Thyroid gland (tissue), 4 donors: ENCODE measurements around the gene MTIF3. TPM values are rescaled to one million over a fixed set of nuclear protein-coding genes. Genes with fewer than 3 reads are reported as not detected.

Experiments
- DNase-seq, 2 donors: peaks; one replicate each; pipeline ENCODE4 v3.0.0-alpha.2; 2019
- H3K27ac ChIP-seq, 3 donors: fragments of 200-600 bp; sonication (generic); 1 replicate in 2 of 3; 2 replicates in 1 of 3; pipeline ENCODE4 v1.5.1; 2016 to 2019; ENCODE audit warnings: mild to moderate bottlenecking in 1 of 3, moderate library complexity in 1 of 3
- H3K27me3 ChIP-seq: fragments of 200-600 bp; sonication (generic); one replicate; pipeline ENCODE4 v1.5.1; 2019
- H3K36me3 ChIP-seq, 2 donors: fragments of 200-600 bp; sonication (generic); one replicate each; pipeline ENCODE4 v1.5.1; 2016 to 2019
- H3K4me1 ChIP-seq, 2 donors: fragments of 200-600 bp; sonication (generic); one replicate each; pipeline ENCODE4 v1.5.1; 2017 to 2019
- H3K4me3 ChIP-seq, 3 donors: fragments of 200-600 bp; sonication (generic); replicated peaks in 1 of 3; 1 replicate in 2 of 3; 2 replicates in 1 of 3; pipeline ENCODE4 v1.5.1; 2016; ENCODE audit warnings: mild to moderate bottlenecking in 1 of 3
- H3K9me3 ChIP-seq: fragments of 200-600 bp; sonication (generic); one replicate; pipeline ENCODE4 v1.5.1; 2017
- POLR2A ChIP-seq, 2 donors: fragments of 450-650 bp; IDR thresholded peaks; one replicate each; pipeline ENCODE4 v1.6.1; 2017; ENCODE audit warnings: antibody characterized with exemption in 2 of 2, mild to moderate bottlenecking in 2 of 2, moderate library complexity in 1 of 2
- WGBS, 2 donors: methylation state at CpG; one replicate each; pipeline ENCODE4 v1.1.5; 2017; 5-methylcytosine and 5-hydroxymethylcytosine counted together
- intact Hi-C: fragments of 100-400 bp; cut with DNase I; formaldehyde crosslinking; loops from one replicate; pipeline ENCODE4 v1.15.1; 2023
- total RNA-seq, 4 donors: library from RNA; depleted of rRNA; stranded (reverse); fragments of >200 nt; gene quantifications; one replicate each; pipeline ENCODE4 v1.2.3, GENCODE V29; 2016
- TF ChIP-seq, protein P1 (sequence below), 6 experiments: fragments of 200-600 bp in 3 of 6; fragments of 450-650 bp in 3 of 6; sonication (generic) in 3 of 6; IDR thresholded peaks; one replicate each; pipeline ENCODE4 v1.5.1; 2016 to 2019; ENCODE audit warnings: antibody characterized with exemption in 6 of 6, mild to moderate bottlenecking in 2 of 6, inconsistent platforms in 1 of 6, moderate library complexity in 1 of 6

Gene MTIF3
- total RNA-seq, 4 donors from 2014 or later: 36.4 to 68.2 (median 54.8) TPM

DNA sequence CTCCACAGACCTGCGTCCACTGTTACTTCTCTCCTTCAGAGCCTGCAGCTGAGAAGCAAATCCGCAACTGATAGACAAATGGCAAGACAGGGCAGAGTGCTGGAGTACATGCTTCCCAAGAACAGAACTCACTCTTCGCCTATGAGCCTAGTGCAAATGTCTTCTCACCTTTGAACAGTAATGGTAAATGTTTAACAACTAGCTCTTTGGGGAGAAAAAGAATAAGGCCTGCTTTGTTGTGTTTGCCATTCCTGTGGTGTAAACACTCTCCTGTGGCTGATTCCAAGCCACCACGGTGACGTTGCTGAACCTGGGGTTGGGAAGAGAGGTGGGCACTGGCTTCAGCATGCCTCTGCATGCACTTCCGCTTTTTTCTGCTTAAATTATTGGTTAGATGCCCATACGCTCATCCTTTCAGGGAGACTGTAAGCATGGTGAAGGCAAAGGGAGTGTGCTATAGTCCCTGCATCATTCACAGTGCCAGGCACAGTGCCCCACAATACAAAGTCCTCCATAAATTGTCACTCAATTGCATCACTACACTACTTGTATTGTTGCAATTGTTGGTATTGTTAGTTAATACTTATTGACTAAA is 54.0 kb downstream of the MTIF3 start:
- DNase-seq: no peak
- H3K27ac ChIP-seq: no peak overlapping the region
- H3K9me3 ChIP-seq: no peaks in the 10 kb centered on the region
- 78 to 79% methylated on average over 7 of the region's 7 CpGs for WGBS, 2 donors
- intact Hi-C loops: no loop called here
- no peaks in the 10 kb centered on the region for H3K36me3 ChIP-seq
- no peak overlapping the region for H3K4me3 ChIP-seq
- TF ChIP-seq POLR2A (IDR thresholded peaks at IDR 0.05): no peak
- TF ChIP-seq, protein P1, sequence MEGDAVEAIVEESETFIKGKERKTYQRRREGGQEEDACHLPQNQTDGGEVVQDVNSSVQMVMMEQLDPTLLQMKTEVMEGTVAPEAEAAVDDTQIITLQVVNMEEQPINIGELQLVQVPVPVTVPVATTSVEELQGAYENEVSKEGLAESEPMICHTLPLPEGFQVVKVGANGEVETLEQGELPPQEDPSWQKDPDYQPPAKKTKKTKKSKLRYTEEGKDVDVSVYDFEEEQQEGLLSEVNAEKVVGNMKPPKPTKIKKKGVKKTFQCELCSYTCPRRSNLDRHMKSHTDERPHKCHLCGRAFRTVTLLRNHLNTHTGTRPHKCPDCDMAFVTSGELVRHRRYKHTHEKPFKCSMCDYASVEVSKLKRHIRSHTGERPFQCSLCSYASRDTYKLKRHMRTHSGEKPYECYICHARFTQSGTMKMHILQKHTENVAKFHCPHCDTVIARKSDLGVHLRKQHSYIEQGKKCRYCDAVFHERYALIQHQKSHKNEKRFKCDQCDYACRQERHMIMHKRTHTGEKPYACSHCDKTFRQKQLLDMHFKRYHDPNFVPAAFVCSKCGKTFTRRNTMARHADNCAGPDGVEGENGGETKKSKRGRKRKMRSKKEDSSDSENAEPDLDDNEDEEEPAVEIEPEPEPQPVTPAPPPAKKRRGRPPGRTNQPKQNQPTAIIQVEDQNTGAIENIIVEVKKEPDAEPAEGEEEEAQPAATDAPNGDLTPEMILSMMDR (IDR thresholded peaks at IDR 0.05): no peak
- H3K4me1 ChIP-seq: no peaks in the 10 kb centered on the region
- no peaks in the 10 kb centered on the region for H3K27me3 ChIP-seq

- no peaks in the 10 kb centered on the region for H3K36me3 ChIP-seq
- H3K4me3 ChIP-seq: no peak overlapping the region
- no peaks in the 10 kb centered on the region for H3K9me3 ChIP-seq
- TF ChIP-seq, protein P1 (IDR thresholded peaks at IDR 0.05): no peak
- no peak for TF ChIP-seq POLR2A (IDR thresholded peaks at IDR 0.05)
- peaks cover 1 to 4% of the 10 kb centered on the region in 2 donors for H3K4me1 ChIP-seq
- H3K27me3 ChIP-seq: no peaks in the 10 kb centered on the region
- whole genome bisulfite sequencing, 2 donors: 68 to 75% methylated on average over 14 of the region's 14 CpGs
- no peak overlapping the region for H3K27ac ChIP-seq
- no peak for DNase-seq
- intact Hi-C loops: no loop called here
These were observed 55.3 kb downstream of the MTIF3 start for GRCh38 chr13:27395007-27395510.

GRCh38 chr13:27393101-27393500 is 57.3 kb downstream of the MTIF3 start:
- intact Hi-C loops: no loop called here
- 72 to 84% methylated on average over 4 of the region's 4 CpGs for WGBS, 2 donors
- Histone ChIP-seq H3K9me3 (no peaks in the 10 kb centered on the region), H3K36me3 (no peaks in the 10 kb centered on the region), H3K27ac (no peak overlapping the region), H3K4me1 (peaks cover 3 to 4% of the 10 kb centered on the region in 2 donors), H3K27me3 (no peaks in the 10 kb centered on the region), H3K4me3 (no peak overlapping the region)
- no peak for DNase-seq
- TF ChIP-seq, protein P1 (IDR thresholded peaks at IDR 0.05): no peak
- TF ChIP-seq POLR2A (IDR thresholded peaks at IDR 0.05): no peak

DNA sequence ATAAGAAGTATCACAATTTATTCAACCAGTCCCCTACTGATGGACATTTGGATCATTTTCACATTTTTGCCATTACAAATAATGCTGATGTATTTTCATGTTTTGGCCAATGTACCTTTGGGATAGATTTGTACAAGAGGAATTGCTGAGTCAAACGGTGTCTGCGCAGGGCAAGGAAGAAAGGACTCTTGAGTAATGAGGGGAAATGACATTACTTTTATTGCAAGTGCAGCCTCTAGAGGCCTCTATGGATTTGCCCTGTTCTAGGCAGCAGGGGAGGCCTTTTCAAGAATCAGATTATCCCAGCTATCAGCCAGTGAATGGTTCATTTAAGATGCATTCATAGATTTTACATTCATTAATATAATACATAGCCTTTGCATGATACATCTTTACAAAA is 58.9 kb downstream of the MTIF3 start:
- Histone ChIP-seq H3K27me3 (no peaks in the 10 kb centered on the region), H3K4me3 (no peak overlapping the region), H3K9me3 (no peaks in the 10 kb centered on the region), H3K36me3 (no peaks in the 10 kb centered on the region), H3K27ac (no peak overlapping the region), H3K4me1 (peaks cover 3 to 4% of the 10 kb centered on the region in 2 donors)
- TF ChIP-seq, protein P1 (IDR thresholded peaks at IDR 0.05): no peak
- no peak for TF ChIP-seq POLR2A (IDR thresholded peaks at IDR 0.05)
- DNase-seq: no peak
- intact Hi-C loops: no loop called here
- WGBS, 2 donors: 44 to 76% methylated on average over 2 of the region's 2 CpGs

- intact Hi-C loops: no loop called here
- peak; percentile 62 to 84 for DNase-seq
These were observed 60.5 kb downstream of the MTIF3 start for GRCh38 chr13:27389891-27390290.

More at GRCh38 chr13:27389891-27390290, 60.5 kb downstream of the MTIF3 start:
- Histone ChIP-seq H3K4me3 (no peak overlapping the region), H3K36me3 (no peaks in the 10 kb centered on the region), H3K27ac (no peak overlapping the region), H3K9me3 (no peaks in the 10 kb centered on the region), H3K27me3 (no peaks in the 10 kb centered on the region), H3K4me1 (peaks cover 3 to 4% of the 10 kb centered on the region in 2 donors)
- WGBS, 2 donors: 39 to 56% methylated on average over 7 of the region's 7 CpGs
- TF ChIP-seq POLR2A (IDR thresholded peaks at IDR 0.05): no peak
- TF ChIP-seq, protein P1 (IDR thresholded peaks at IDR 0.05): no peak
